ENCODE data around the gene LRRC61.
"Not testable (repeated sequence)": the region's sequence is repeated elsewhere in the genome, so short reads cannot be mapped to it uniquely, and the experiment has no call there.

LRRC61 gene

GRCh38 chr7:150308575-150308974, 14.6 kb upstream of the LRRC61 start:
- DNase-seq: no peak

- no peak for DNase-seq
Observed at GRCh38 chr7:150311146-150311545, 12.0 kb upstream of the LRRC61 start.

- DNase-seq: no peak
Observed at GRCh38 chr7:150311711-150312110, 11.4 kb upstream of the LRRC61 start.

- not testable (repeated sequence) for DNase-seq
Observed at GRCh38 chr7:150312649-150313366, 10.3 kb upstream of the LRRC61 start.

GRCh38 chr7:150313367-150313809, 9.8 kb upstream of the LRRC61 start:
- DNase-seq: no peak

- DNase-seq: no peak
Observed at GRCh38 chr7:150313870-150314269, 9.3 kb upstream of the LRRC61 start.

- no peak for DNase-seq
Observed at GRCh38 chr7:150314639-150315239, 8.4 kb upstream of the LRRC61 start.

- not testable (repeated sequence) for DNase-seq
Observed at GRCh38 chr7:150316987-150317386, 6.2 kb upstream of the LRRC61 start.

GRCh38 chr7:150317748-150318444, 5.3 kb upstream of the LRRC61 start:
- DNase-seq: no peak

- no peak for DNase-seq
Observed at GRCh38 chr7:150321788-150322113, 1.4 kb upstream of the LRRC61 start.

GRCh38 chr7:150322114-150322832, 882 bp upstream of the LRRC61 start:
- DNase-seq: peak in 1 of 2 donors; percentile 2

- peak in 1 of 2 donors; percentile 11 for DNase-seq
Observed at GRCh38 chr7:150323682-150324372, 672 bp downstream of the LRRC61 start.

GRCh38 chr7:150324373-150324961, 1.3 kb downstream of the LRRC61 start:
- DNase-seq: no peak

- no peak for DNase-seq
Observed at GRCh38 chr7:150325110-150325611, 2.0 kb downstream of the LRRC61 start.

- no peak for DNase-seq
Observed at GRCh38 chr7:150325901-150326300, 2.7 kb downstream of the LRRC61 start.

GRCh38 chr7:150326657-150327268, 3.6 kb downstream of the LRRC61 start:
- no peak for DNase-seq

- no peak for DNase-seq
Observed at GRCh38 chr7:150327308-150327707, 4.2 kb downstream of the LRRC61 start.

GRCh38 chr7:150329331-150330120, 6.4 kb downstream of the LRRC61 start:
- DNase-seq: no peak

GRCh38 chr7:150330211-150330885, 7.2 kb downstream of the LRRC61 start:
- DNase-seq: no peak
